Adrenal gland (tissue), 5 donors: ENCODE measurements around the gene CLIC4.

ENCODE experiments used
- CTCF ChIP-seq, 6 experiments: fragments of 450-650 bp in 4 of 6; fragments of 200-600 bp in 2 of 6; sonication (generic) in 1 of 6; IDR thresholded peaks; 1 replicate in 5 of 6; 2 replicates in 1 of 6; pipeline versions ENCODE4 v1.5.1 to v1.8.0; 2016 to 2021; ENCODE audit warnings: antibody characterized with exemption in 6 of 6, mild to moderate bottlenecking in 2 of 6, moderate library complexity in 1 of 6
- POLR2A ChIP-seq, 2 donors: fragments of 450-650 bp; IDR thresholded peaks; one replicate each; pipeline ENCODE4 v1.6.1; 2017; ENCODE audit warnings: antibody characterized with exemption in 2 of 2, mild to moderate bottlenecking in 2 of 2, moderate library complexity in 1 of 2
- donor health status: DM: no; HTN: no; CAD: no.

- TF ChIP-seq CTCF (IDR thresholded peaks at IDR 0.05) (no peak), POLR2A (IDR thresholded peaks at IDR 0.05) (no peak)
These were observed 16.3 kb downstream of the CLIC4 start for GRCh38 chr1:24761582-24761981.
